MM.1S (cell line): Measurements from ENCODE around the gene PPP1R16B.

Experiments
- DNase-seq: peaks from one replicate; pipeline ENCODE4 v3.0.0-alpha.2; 2015
- H2AFZ ChIP-seq: fragments of 300-600 bp; sonication (generic); 2 replicates; pipeline ENCODE4 v1.6.0; 2016; ENCODE audit warnings: antibody characterized with exemption, low read length
- H3F3A ChIP-seq: fragments of 300-600 bp; sonication (generic); 2 replicates; pipeline ENCODE4 v1.6.1; 2016; ENCODE audit warnings: mild to moderate bottlenecking, antibody characterized with exemption, low read length, moderate library complexity, mixed read lengths; ENCODE audit not compliant: insufficient read depth
- H3K27ac ChIP-seq: fragments of 300-600 bp; sonication (generic); 2 replicates; pipeline ENCODE4 v1.5.1; 2016; ENCODE audit warnings: mild to moderate bottlenecking, low read length
- H3K27me3 ChIP-seq: fragments of 300-600 bp; sonication (generic); replicated peaks from 2 replicates; pipeline ENCODE4 v1.6.0; 2016; ENCODE audit warnings: low read length; ENCODE audit not compliant: insufficient read depth
- H3K36me3 ChIP-seq: fragments of 300-600 bp; sonication (generic); replicated peaks from 2 replicates; pipeline ENCODE4 v1.6.1; 2016; ENCODE audit warnings: mild to moderate bottlenecking, low read length, mixed read lengths; ENCODE audit not compliant: insufficient read depth
- H3K4me1 ChIP-seq: fragments of 300-600 bp; sonication (generic); 2 replicates; pipeline ENCODE4 v1.6.1; 2016; ENCODE audit warnings: low read length, mixed read lengths
- H3K4me2 ChIP-seq: fragments of 300-600 bp; sonication (generic); 2 replicates; pipeline ENCODE4 v1.6.0; 2016; ENCODE audit warnings: low read depth, low read length
- H3K4me3 ChIP-seq: fragments of 300-600 bp; sonication (generic); 2 replicates; pipeline ENCODE4 v1.5.1; 2016; ENCODE audit warnings: low read length, mixed read lengths
- H3K79me2 ChIP-seq: fragments of 300-600 bp; sonication (generic); 2 replicates; pipeline ENCODE4 v1.6.1; 2016; ENCODE audit warnings: mixed run types, low read length, mixed read lengths
- H3K9ac ChIP-seq: fragments of 300-600 bp; sonication (generic); 2 replicates; pipeline ENCODE4 v1.6.1; 2016; ENCODE audit warnings: low read length, mixed read lengths
- H3K9me2 ChIP-seq: fragments of 300-600 bp; sonication (generic); replicated peaks from 2 replicates; pipeline ENCODE4 v1.6.1; 2016; ENCODE audit warnings: mild to moderate bottlenecking, low read length, mixed read lengths; ENCODE audit not compliant: insufficient read depth
- H3K9me3 ChIP-seq: fragments of 300-600 bp; sonication (generic); replicated peaks from 2 replicates; pipeline ENCODE4 v1.6.1; 2016; ENCODE audit warnings: mild to moderate bottlenecking, low read length, mixed read lengths; ENCODE audit not compliant: insufficient read depth
- H4K20me1 ChIP-seq: fragments of 300-600 bp; sonication (generic); 2 replicates; pipeline ENCODE4 v1.6.1; 2016; ENCODE audit warnings: mild to moderate bottlenecking, low read length, moderate library complexity, mixed read lengths; ENCODE audit not compliant: insufficient read depth
- EZH2 ChIP-seq: fragments of 300-600 bp; sonication (generic); optimal IDR thresholded peaks from 2 replicates; pipeline ENCODE3; 2017; ENCODE audit warnings: low read depth, mild to moderate bottlenecking, antibody characterized with exemption, low read length, mixed read lengths
- EZH2phosphoT487 ChIP-seq: fragments of 300-600 bp; sonication (generic); IDR thresholded peaks from 2 replicates; pipeline ENCODE4 v1.6.1; 2018; ENCODE audit warnings: antibody characterized with exemption, low read length
- TF ChIP-seq, protein P1 (sequence below): fragments of 300-600 bp; sonication (generic); IDR thresholded peaks from 2 replicates; pipeline ENCODE4 v1.5.1; 2016; ENCODE audit warnings: antibody characterized with exemption, low read length, mixed read lengths

Gene PPP1R16B

DNA sequence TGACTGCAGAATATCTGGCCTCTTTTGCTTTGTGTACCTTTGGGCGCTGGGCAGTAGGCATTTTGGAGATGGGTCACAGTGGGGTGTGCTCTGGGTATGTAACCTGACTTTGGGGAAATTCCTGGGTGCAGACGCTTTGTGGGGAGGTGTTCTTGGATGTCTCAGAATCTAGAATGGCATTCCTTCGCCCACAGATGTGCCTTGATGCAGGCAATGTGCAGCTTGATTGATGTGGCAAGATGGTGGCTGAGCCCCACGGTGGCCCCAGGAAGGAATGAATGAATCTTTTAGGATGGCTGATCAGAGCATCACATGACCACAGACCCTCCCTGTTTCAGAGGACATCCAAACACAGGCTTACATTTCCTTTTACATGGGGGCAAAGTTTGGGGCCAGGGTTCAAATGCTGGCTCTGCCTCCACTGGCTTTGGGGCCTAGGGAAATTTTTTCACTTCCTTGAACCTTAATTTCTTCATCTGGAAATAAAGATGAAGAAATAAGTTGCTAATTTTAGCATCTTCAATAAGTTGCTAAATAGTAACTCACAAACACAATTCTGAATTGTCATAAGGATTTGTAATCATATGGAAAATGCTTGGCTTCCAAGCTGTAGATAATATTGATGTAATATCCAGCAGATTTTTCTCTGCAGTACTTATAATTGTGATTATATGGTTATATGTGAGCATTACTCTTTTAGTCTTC, 5.6 kb downstream of the PPP1R16B start:
- DNase-seq: no peak
- Histone ChIP-seq H3K27me3 (no peaks in the 10 kb centered on the region), H3F3A (no peaks in the 10 kb centered on the region; the same call in 1 of the 2 replicates), H3K9me3 (no peaks in the 10 kb centered on the region), H3K9ac (no peak overlapping the region), H2AFZ (no peak overlapping the region), H3K79me2 (peaks cover 99% of the 10 kb centered on the region), H4K20me1 (peaks cover 29% of the 10 kb centered on the region), H3K4me2 (no peak overlapping the region), H3K27ac (no peak overlapping the region), H3K4me3 (no peak overlapping the region), H3K4me1 (peaks cover 50% of the 10 kb centered on the region), H3K36me3 (peaks cover 8% of the 10 kb centered on the region; the same call in 1 of the 2 replicates), H3K9me2 (no peaks in the 10 kb centered on the region)
- TF ChIP-seq EZH2phosphoT487 (no peak), EZH2 (no peak)
- TF ChIP-seq, protein P1, sequence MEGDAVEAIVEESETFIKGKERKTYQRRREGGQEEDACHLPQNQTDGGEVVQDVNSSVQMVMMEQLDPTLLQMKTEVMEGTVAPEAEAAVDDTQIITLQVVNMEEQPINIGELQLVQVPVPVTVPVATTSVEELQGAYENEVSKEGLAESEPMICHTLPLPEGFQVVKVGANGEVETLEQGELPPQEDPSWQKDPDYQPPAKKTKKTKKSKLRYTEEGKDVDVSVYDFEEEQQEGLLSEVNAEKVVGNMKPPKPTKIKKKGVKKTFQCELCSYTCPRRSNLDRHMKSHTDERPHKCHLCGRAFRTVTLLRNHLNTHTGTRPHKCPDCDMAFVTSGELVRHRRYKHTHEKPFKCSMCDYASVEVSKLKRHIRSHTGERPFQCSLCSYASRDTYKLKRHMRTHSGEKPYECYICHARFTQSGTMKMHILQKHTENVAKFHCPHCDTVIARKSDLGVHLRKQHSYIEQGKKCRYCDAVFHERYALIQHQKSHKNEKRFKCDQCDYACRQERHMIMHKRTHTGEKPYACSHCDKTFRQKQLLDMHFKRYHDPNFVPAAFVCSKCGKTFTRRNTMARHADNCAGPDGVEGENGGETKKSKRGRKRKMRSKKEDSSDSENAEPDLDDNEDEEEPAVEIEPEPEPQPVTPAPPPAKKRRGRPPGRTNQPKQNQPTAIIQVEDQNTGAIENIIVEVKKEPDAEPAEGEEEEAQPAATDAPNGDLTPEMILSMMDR: no peak

GRCh38 chr20:38811769-38812168, 6.3 kb downstream of the PPP1R16B start:
- no peak overlapping the region for H3K4me3 ChIP-seq
- no peak for TF ChIP-seq EZH2
- TF ChIP-seq, protein P1: no peak
- TF ChIP-seq EZH2phosphoT487: no peak
- H3K27ac ChIP-seq: no peak overlapping the region
- H3K4me1 ChIP-seq: peaks cover 50% of the 10 kb centered on the region
- H3K27me3 ChIP-seq: no peaks in the 10 kb centered on the region
- peaks cover 29% of the 10 kb centered on the region for H4K20me1 ChIP-seq
- no peak overlapping the region for H3K9ac ChIP-seq
- H3K36me3 ChIP-seq: peaks cover 15% of the 10 kb centered on the region; the same call in 1 of the 2 replicates
- no peaks in the 10 kb centered on the region; the same call in 1 of the 2 replicates for H3F3A ChIP-seq
- H3K4me2 ChIP-seq: no peak overlapping the region
- H3K79me2 ChIP-seq: peaks cover 99% of the 10 kb centered on the region
- H3K9me3 ChIP-seq: no peaks in the 10 kb centered on the region
- H3K9me2 ChIP-seq: no peaks in the 10 kb centered on the region
- no peak overlapping the region for H2AFZ ChIP-seq
- DNase-seq: no peak

DNA sequence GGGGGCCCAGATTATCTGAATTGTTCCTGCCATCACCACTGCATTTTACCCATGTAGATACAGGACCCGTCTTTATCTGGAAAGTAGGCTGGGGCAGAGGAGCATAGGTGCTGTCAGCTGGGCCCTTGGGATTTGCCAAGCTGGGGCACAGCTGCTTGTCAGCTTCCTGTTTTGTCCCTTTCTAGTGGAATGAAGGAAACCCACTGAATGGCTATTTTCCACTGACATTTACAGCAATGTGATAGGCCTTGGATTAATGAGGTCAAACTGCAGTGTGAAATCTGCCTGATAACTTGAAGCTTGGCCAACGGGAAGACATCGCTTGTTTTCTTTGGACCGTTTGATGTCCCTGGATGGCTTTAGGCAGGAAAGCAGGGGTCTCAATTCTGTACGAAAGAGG, 6.7 kb downstream of the PPP1R16B start:
- H3K27ac ChIP-seq: no peak overlapping the region
- H3K9ac ChIP-seq: no peak overlapping the region
- H3K9me2 ChIP-seq: no peaks in the 10 kb centered on the region
- no peak overlapping the region for H3K4me3 ChIP-seq
- peaks cover 17% of the 10 kb centered on the region; the same call in 1 of the 2 replicates for H3K36me3 ChIP-seq
- DNase-seq: no peak
- H3K9me3 ChIP-seq: no peaks in the 10 kb centered on the region
- TF ChIP-seq, protein P1: no peak
- TF ChIP-seq EZH2: no peak
- TF ChIP-seq EZH2phosphoT487: no peak
- H3K79me2 ChIP-seq: peaks cover 99% of the 10 kb centered on the region
- H4K20me1 ChIP-seq: peaks cover 29% of the 10 kb centered on the region
- no peaks in the 10 kb centered on the region for H3F3A ChIP-seq
- no peak overlapping the region for H3K4me2 ChIP-seq
- H3K27me3 ChIP-seq: no peaks in the 10 kb centered on the region
- H3K4me1 ChIP-seq: peaks cover 50% of the 10 kb centered on the region
- H2AFZ ChIP-seq: no peak overlapping the region
